HepG2 (cell line): ENCODE results near the gene GHRH. TPM values are rescaled to one million over a fixed set of nuclear protein-coding genes. Genes with fewer than 3 reads are reported as not detected.

Experiments used
- DRAP1 ChIP-seq: IDR thresholded peaks from 2 replicates; pipeline ENCODE4 v1.6.1; 2016; ENCODE audit warnings: missing genetic modification reagents, missing compliant biosample characterization
- GPBP1L1 ChIP-seq: sonication (generic); formaldehyde crosslinking; IDR thresholded peaks from 2 replicates; pipeline ENCODE4 v1.5.0; 2020; ENCODE audit warnings: mild to moderate bottlenecking, missing genetic modification reagents
- HNRNPL ChIP-seq: fragments of 200-400 bp; formaldehyde crosslinking; IDR thresholded peaks from 2 replicates; pipeline ENCODE4 v1.6.1; 2017; ENCODE audit warnings: mild to moderate bottlenecking, low read depth, low read length
- HOXA3 ChIP-seq: sonication (generic); formaldehyde crosslinking; IDR thresholded peaks from 2 replicates; pipeline ENCODE4 v1.5.0; 2020; ENCODE audit warnings: missing genetic modification reagents
- MAX ChIP-seq: IDR thresholded peaks from 2 replicates; pipeline ENCODE4 v1.6.1; 2012; ENCODE audit warnings: inconsistent platforms
- NFE2L2 ChIP-seq: fragments of 150-350 bp; IDR thresholded peaks from 2 replicates; pipeline ENCODE4 v1.6.1; 2014; ENCODE audit warnings: low read length
- PPARG ChIP-seq: conservative IDR thresholded peaks from 2 replicates; pipeline ENCODE4 v1.6.1; 2016; ENCODE audit warnings: missing biosample characterization, missing genetic modification reagents
- SOX5 ChIP-seq: IDR thresholded peaks from 2 replicates; pipeline ENCODE4 v1.6.1; 2016; ENCODE audit warnings: borderline replicate concordance
- ZNF101 ChIP-seq: sonication (generic); formaldehyde crosslinking; IDR thresholded peaks from 2 replicates; pipeline ENCODE4 v1.4.0; 2020; ENCODE audit warnings: mild to moderate bottlenecking, low read depth, missing genetic modification reagents, borderline replicate concordance
- ZNF264 ChIP-seq: sonication (generic); formaldehyde crosslinking; IDR thresholded peaks from 2 replicates; pipeline ENCODE4 v1.4.0; 2020; ENCODE audit warnings: missing genetic modification reagents
- ZNF350 ChIP-seq: sonication (generic); formaldehyde crosslinking; IDR thresholded peaks from 2 replicates; pipeline ENCODE4 v1.4.0; 2020; ENCODE audit warnings: mild to moderate bottlenecking, low read depth, missing genetic modification reagents, borderline replicate concordance
- ZNF543 ChIP-seq: sonication (generic); formaldehyde crosslinking; IDR thresholded peaks from 2 replicates; pipeline ENCODE4 v1.4.0; 2020; ENCODE audit warnings: mild to moderate bottlenecking, missing genetic modification reagents
- ZNF547 ChIP-seq: sonication (generic); formaldehyde crosslinking; IDR thresholded peaks from 2 replicates; pipeline ENCODE4 v1.5.1; 2020; ENCODE audit warnings: mild to moderate bottlenecking, missing genetic modification reagents
- ZNF557 ChIP-seq: sonication (generic); formaldehyde crosslinking; IDR thresholded peaks from 2 replicates; pipeline ENCODE4 v1.4.0; 2020; ENCODE audit warnings: missing genetic modification reagents
- ZNF724P ChIP-seq: sonication (generic); formaldehyde crosslinking; IDR thresholded peaks from 2 replicates; pipeline ENCODE4 v1.8.0; 2022; ENCODE audit warnings: missing genetic modification reagents, borderline replicate concordance
- ZNF891 ChIP-seq: sonication (generic); formaldehyde crosslinking; IDR thresholded peaks from 2 replicates; pipeline ENCODE4 v1.5.0; 2020; ENCODE audit warnings: mild to moderate bottlenecking, missing genetic modification reagents
- ZSCAN21 ChIP-seq: sonication (generic); formaldehyde crosslinking; IDR thresholded peaks from 2 replicates; pipeline ENCODE4 v1.8.0; 2022; ENCODE audit warnings: mild to moderate bottlenecking, missing genetic modification reagents, moderate library complexity, borderline replicate concordance
- ZZZ3 ChIP-seq: sonication (generic); formaldehyde crosslinking; IDR thresholded peaks from 2 replicates; pipeline ENCODE4 v1.4.0; 2020; ENCODE audit warnings: missing genetic modification reagents, mild to moderate bottlenecking, borderline replicate concordance
- polyA plus RNA-seq, 8 experiments: library from polyadenylated mRNA; depleted of rRNA in 3 of 8; stranded (reverse) in 7 of 8; unstranded in 1 of 8; fragments of >200 nt; fragmentation: Illumina TruSeq in 4 of 8; extraction: Trizol in 4 of 8; gene quantifications; 2 replicates each; pipeline versions ENCODE4 v1.2.1 to v1.2.3, GENCODE V29; 2011 to 2016; ENCODE audit warnings: low read depth in 4 of 8, missing spikeins in 1 of 8, mixed read lengths in 1 of 8; ENCODE audit not compliant: insufficient read depth in 1 of 8
- total RNA-seq, 5 experiments: library from RNA; depleted of rRNA; stranded (reverse); fragments of >200 nt; fragmentation: Illumina TruSeq; extraction: Trizol; gene quantifications; 2 replicates each; pipeline ENCODE4 v1.2.3, GENCODE V29; 2016; ENCODE audit warnings: low read depth in 1 of 5
- TF ChIP-seq, protein P1 (sequence below): sonication (generic); formaldehyde crosslinking; IDR thresholded peaks from 2 replicates; pipeline ENCODE4 v1.9.0; 2021; ENCODE audit warnings: missing genetic modification reagents, mild to moderate bottlenecking, borderline replicate concordance
- TF ChIP-seq, protein P2 (sequence below): IDR thresholded peaks from 2 replicates; pipeline ENCODE4 v1.6.1; 2016; ENCODE audit warnings: missing compliant biosample characterization, missing genetic modification reagents, borderline replicate concordance
- TF ChIP-seq, protein P3 (sequence below): sonication (generic); formaldehyde crosslinking; IDR thresholded peaks from 2 replicates; pipeline ENCODE4 v1.8.1; 2023; ENCODE audit warnings: mild to moderate bottlenecking, missing genetic modification reagents
- TF ChIP-seq, protein P4 (sequence below): sonication (generic); formaldehyde crosslinking; IDR thresholded peaks from 2 replicates; pipeline ENCODE4 v1.4.0; 2020; ENCODE audit warnings: missing genetic modification reagents, borderline replicate concordance

The GHRH gene
- total and polyA plus RNA-seq, 2 of the 13 experiments (the other 11 are each of a cell fraction or from before 2014, with no cell fraction given): not detected

DNA sequence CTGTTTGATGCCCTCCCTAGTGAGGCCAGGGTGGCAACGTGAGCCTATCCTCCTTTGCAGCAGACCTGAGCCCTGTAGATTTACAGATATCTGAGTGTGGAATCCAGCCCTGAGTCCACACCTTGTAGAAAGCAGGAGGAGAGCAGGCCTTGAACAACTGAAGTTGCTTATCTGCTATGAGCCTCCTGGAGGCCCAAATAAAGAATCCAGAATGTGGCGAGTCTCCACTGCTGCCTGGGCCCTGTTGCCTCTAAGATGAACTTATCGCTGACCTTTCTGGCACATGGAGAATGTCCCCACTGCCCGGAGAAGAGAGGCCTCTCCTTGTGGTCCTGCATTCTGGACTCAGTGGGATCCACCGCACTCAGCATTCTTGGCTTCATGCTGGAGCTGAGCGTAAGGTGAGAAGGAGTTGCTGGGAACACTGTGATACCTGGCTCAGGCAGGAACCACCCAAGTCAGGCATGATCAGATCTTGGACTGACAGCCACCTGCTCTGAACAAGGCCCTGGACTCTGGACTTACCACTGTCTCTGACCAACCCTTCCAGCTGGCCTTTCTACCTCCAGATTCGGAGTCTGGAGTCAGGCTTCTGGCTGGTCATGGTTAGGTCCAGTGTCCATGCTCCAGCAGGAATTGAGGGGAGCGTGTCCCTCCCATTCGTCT lies 22.0 kb upstream of the GHRH start (continued):
- TF ChIP-seq ZNF350 (CRISPR knock-in tag) (0 out of 2 replicates have a peak, but pooled peaks have one; percentile 34), ZNF101 (CRISPR knock-in tag) (no peak), ZZZ3 (CRISPR knock-in tag) (peak; percentile 53; the same call in 1 of the 2 replicates), ZNF557 (no peak), PPARG (no peak), ZSCAN21 (CRISPR knock-in tag) (no peak; the same call in 1 of the 2 replicates), ZNF891 (peak; percentile 76; the same call in 1 of the 2 replicates), HOXA3 (CRISPR knock-in tag) (peak; percentile 42; the same call in 1 of the 2 replicates), NFE2L2 (no peak), MAX (0 out of 2 replicates have a peak, but pooled peaks have one; percentile 47), ZNF264 (CRISPR knock-in tag) (no peak), GPBP1L1 (no peak), SOX5 (no peak), HNRNPL (no peak), DRAP1 (CRISPR knock-in tag) (no peak), ZNF724P (CRISPR knock-in tag) (no peak), ZNF547 (CRISPR knock-in tag) (no peak), ZNF543 (CRISPR knock-in tag) (no peak)
- TF ChIP-seq, protein P1, sequence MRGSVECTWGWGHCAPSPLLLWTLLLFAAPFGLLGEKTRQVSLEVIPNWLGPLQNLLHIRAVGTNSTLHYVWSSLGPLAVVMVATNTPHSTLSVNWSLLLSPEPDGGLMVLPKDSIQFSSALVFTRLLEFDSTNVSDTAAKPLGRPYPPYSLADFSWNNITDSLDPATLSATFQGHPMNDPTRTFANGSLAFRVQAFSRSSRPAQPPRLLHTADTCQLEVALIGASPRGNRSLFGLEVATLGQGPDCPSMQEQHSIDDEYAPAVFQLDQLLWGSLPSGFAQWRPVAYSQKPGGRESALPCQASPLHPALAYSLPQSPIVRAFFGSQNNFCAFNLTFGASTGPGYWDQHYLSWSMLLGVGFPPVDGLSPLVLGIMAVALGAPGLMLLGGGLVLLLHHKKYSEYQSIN (CRISPR knock-in tag): no peak
- TF ChIP-seq, protein P2, sequence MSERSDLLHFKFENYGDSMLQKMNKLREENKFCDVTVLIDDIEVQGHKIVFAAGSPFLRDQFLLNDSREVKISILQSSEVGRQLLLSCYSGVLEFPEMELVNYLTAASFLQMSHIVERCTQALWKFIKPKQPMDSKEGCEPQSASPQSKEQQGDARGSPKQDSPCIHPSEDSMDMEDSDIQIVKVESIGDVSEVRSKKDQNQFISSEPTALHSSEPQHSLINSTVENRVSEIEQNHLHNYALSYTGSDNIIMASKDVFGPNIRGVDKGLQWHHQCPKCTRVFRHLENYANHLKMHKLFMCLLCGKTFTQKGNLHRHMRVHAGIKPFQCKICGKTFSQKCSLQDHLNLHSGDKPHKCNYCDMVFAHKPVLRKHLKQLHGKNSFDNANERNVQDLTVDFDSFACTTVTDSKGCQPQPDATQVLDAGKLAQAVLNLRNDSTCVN: peak; percentile 85; the same call in 1 of the 2 replicates
- TF ChIP-seq, protein P3, sequence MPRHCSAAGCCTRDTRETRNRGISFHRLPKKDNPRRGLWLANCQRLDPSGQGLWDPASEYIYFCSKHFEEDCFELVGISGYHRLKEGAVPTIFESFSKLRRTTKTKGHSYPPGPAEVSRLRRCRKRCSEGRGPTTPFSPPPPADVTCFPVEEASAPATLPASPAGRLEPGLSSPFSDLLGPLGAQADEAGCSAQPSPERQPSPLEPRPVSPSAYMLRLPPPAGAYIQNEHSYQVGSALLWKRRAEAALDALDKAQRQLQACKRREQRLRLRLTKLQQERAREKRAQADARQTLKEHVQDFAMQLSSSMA (CRISPR knock-in tag): no peak
- TF ChIP-seq, protein P4, sequence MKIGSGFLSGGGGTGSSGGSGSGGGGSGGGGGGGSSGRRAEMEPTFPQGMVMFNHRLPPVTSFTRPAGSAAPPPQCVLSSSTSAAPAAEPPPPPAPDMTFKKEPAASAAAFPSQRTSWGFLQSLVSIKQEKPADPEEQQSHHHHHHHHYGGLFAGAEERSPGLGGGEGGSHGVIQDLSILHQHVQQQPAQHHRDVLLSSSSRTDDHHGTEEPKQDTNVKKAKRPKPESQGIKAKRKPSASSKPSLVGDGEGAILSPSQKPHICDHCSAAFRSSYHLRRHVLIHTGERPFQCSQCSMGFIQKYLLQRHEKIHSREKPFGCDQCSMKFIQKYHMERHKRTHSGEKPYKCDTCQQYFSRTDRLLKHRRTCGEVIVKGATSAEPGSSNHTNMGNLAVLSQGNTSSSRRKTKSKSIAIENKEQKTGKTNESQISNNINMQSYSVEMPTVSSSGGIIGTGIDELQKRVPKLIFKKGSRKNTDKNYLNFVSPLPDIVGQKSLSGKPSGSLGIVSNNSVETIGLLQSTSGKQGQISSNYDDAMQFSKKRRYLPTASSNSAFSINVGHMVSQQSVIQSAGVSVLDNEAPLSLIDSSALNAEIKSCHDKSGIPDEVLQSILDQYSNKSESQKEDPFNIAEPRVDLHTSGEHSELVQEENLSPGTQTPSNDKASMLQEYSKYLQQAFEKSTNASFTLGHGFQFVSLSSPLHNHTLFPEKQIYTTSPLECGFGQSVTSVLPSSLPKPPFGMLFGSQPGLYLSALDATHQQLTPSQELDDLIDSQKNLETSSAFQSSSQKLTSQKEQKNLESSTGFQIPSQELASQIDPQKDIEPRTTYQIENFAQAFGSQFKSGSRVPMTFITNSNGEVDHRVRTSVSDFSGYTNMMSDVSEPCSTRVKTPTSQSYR (CRISPR knock-in tag): 0 out of 2 replicates have a peak, but pooled peaks have one; percentile 19
